CD4-positive, alpha-beta T cell treated with Interleukin-6 at 100 ng/mL for 8 hours (primary cell): ENCODE results near the gene COMMD1.
"Not testable (repeated sequence)": the region's sequence is repeated elsewhere in the genome, so short reads cannot be mapped to it uniquely, and the experiment has no call there.

Experiments used
- DNase-seq: peaks from one replicate; pipeline ENCODE4 v3.0.0-alpha.2; 2020; ENCODE audit warnings: mixed read lengths, low spot score

The COMMD1 gene

GRCh38 chr2:62030902-62031301 lies 125.4 kb downstream of the COMMD1 start:
- DNase-seq: no peak

GRCh38 chr2:62032096-62032495 lies 126.6 kb downstream of the COMMD1 start:
- no peak for DNase-seq

GRCh38 chr2:62034715-62035114 lies 129.2 kb downstream of the COMMD1 start:
- no peak for DNase-seq

GRCh38 chr2:62036229-62036628 lies 130.8 kb downstream of the COMMD1 start:
- no peak for DNase-seq

- no peak for DNase-seq
These were observed 131.3 kb downstream of the COMMD1 start for GRCh38 chr2:62036761-62037250.

- DNase-seq: peak; percentile 20
These were observed 133.7 kb downstream of the COMMD1 start for GRCh38 chr2:62038975-62039771.

GRCh38 chr2:62040926-62041325 lies 135.5 kb downstream of the COMMD1 start:
- no peak for DNase-seq

GRCh38 chr2:62041701-62042385 lies 136.4 kb downstream of the COMMD1 start:
- DNase-seq: not testable (repeated sequence)

GRCh38 chr2:62042400-62042799 lies 136.9 kb downstream of the COMMD1 start:
- no peak for DNase-seq

GRCh38 chr2:62042944-62043343 lies 137.5 kb downstream of the COMMD1 start:
- no peak for DNase-seq

GRCh38 chr2:62045017-62045543 lies 139.6 kb downstream of the COMMD1 start:
- no peak for DNase-seq

- no peak for DNase-seq
These were observed 140.7 kb downstream of the COMMD1 start for GRCh38 chr2:62046141-62046540.

- no peak for DNase-seq
These were observed 145.1 kb downstream of the COMMD1 start for GRCh38 chr2:62050456-62051045.

GRCh38 chr2:62054029-62054791 lies 148.7 kb downstream of the COMMD1 start:
- no peak for DNase-seq

GRCh38 chr2:62054916-62055450 lies 149.5 kb downstream of the COMMD1 start:
- DNase-seq: no peak

- DNase-seq: no peak
These were observed 150.4 kb downstream of the COMMD1 start for GRCh38 chr2:62055724-62056336.

GRCh38 chr2:62056341-62056740 lies 150.9 kb downstream of the COMMD1 start:
- no peak for DNase-seq

- no peak for DNase-seq
These were observed 159.8 kb downstream of the COMMD1 start for GRCh38 chr2:62065243-62065642.

- DNase-seq: no peak
These were observed 165.7 kb downstream of the COMMD1 start for GRCh38 chr2:62071126-62071598.

- DNase-seq: no peak
These were observed 166.5 kb downstream of the COMMD1 start for GRCh38 chr2:62071760-62072680.
